Kidney (tissue), 14 donors: ENCODE measurements around the gene EXOC2. TPM values are rescaled to one million over a fixed set of nuclear protein-coding genes. Genes with fewer than 3 reads are reported as not detected.

ENCODE experiments used
- DNase-seq, 5 donors: peaks; one replicate each; pipeline ENCODE4 v3.0.0-alpha.2; 2013 to 2020
- FAIRE-seq: peaks from 2 replicates; lab custom pipeline; 2012; peaks lifted over from hg19 to GRCh38; lab: Jason Lieb, UNC
- H3K27ac ChIP-seq, 2 donors: one replicate each; pipeline ENCODE4 v1.7.0; 2013; ENCODE audit warnings: low read depth in 2 of 2, low read length in 2 of 2, inconsistent platforms in 1 of 2
- H3K27me3 ChIP-seq: one replicate; pipeline ENCODE4 v1.7.1; 2013; ENCODE audit warnings: low read length, inconsistent platforms; ENCODE audit not compliant: control insufficient read depth, insufficient read depth
- H3K36me3 ChIP-seq, 3 donors: one replicate each; pipeline versions ENCODE4 v1.7.0 to v1.7.1; 2013; ENCODE audit warnings: low read length in 3 of 3, control low read depth in 1 of 3, inconsistent platforms in 1 of 3; ENCODE audit not compliant: insufficient read depth in 3 of 3, control insufficient read depth in 2 of 3
- H3K4me1 ChIP-seq, 3 donors: one replicate each; pipeline versions ENCODE4 v1.7.0 to v1.7.1; 2013; ENCODE audit warnings: low read length in 3 of 3, inconsistent platforms in 1 of 3, low read depth in 1 of 3; ENCODE audit not compliant: control insufficient read depth in 2 of 3, insufficient read depth in 2 of 3
- H3K4me3 ChIP-seq, 3 donors: one replicate each; pipeline versions ENCODE4 v1.7.0 to v1.8.1; 2013; ENCODE audit warnings: low read length in 3 of 3, control low read depth in 1 of 3, inconsistent platforms in 1 of 3
- H3K9ac ChIP-seq, 3 donors: one replicate each; pipeline versions ENCODE4 v1.7.0 to v1.7.1; 2013; ENCODE audit warnings: low read length in 3 of 3, control low read depth in 1 of 3, inconsistent platforms in 1 of 3
- H3K9me3 ChIP-seq, 3 donors: one replicate each; pipeline versions ENCODE4 v1.7.0 to v1.7.1; 2013; ENCODE audit warnings: low read length in 3 of 3, control low read depth in 1 of 3, inconsistent platforms in 1 of 3; ENCODE audit not compliant: control insufficient read depth in 2 of 3, insufficient read depth in 1 of 3
- CTCF ChIP-seq: IDR thresholded peaks from 3 replicates; pipeline ENCODE4 v1.5.1; 2012; ENCODE audit warnings: mild to moderate bottlenecking, moderate library complexity, borderline replicate concordance; ENCODE audit not compliant: insufficient read depth; ENCODE audit errors: extremely low read depth
- intact Hi-C: fragments of 100-400 bp; cut with DNase I; formaldehyde crosslinking; loops from one replicate; pipeline ENCODE4 v1.11.1; 2022
- polyA plus RNA-seq: library from polyadenylated mRNA; stranded (reverse); fragments of 350-450 nt; fragmentation: Illumina TruSeq; extraction: RNeasy Lipid Tissue Mini Kit (QIAGEN cat#74804); gene quantifications from one replicate; pipeline ENCODE4 v1.2.3, GENCODE V29; 2014; ENCODE audit warnings: low read depth, low replicate concordance; ENCODE audit not compliant: insufficient read depth
- total RNA-seq: library from RNA; stranded (reverse); fragmentation: NEBNext Ultra II Directional; extraction: Animal tissue kit (Norgen Biotek cat#: 25700); gene quantifications from one replicate; pipeline ENCODE4 v1.2.1, GENCODE V29; 2021
- donor health status: control.
- donor health status: control.
- donor health status: control.
- donor health status: control.
- donor health status: control.
- donor health status: DM: yes; HTN: yes; CAD: no.
- donor health status: Normal renal cell carcinoma (clear cell type).

The EXOC2 gene
- total and polyA plus RNA-seq, 2 donors from 2014 or later: 8.6 to 21.7 TPM

- H3K36me3 ChIP-seq: no peaks in the 10 kb centered on the region
- H3K4me1 ChIP-seq: no peaks in the 10 kb centered on the region
- FAIRE-seq: no peak
- no peak overlapping the region for H3K9ac ChIP-seq
- no peaks in the 10 kb centered on the region for H3K27me3 ChIP-seq
- intact Hi-C loops: no loop called here
- no peaks in the 10 kb centered on the region for H3K9me3 ChIP-seq
- no peak overlapping the region for H3K4me3 ChIP-seq
- DNase-seq: peak in 3 of 5 donors; percentile 23 to 42 (median 40)
- no peak overlapping the region for H3K27ac ChIP-seq
- no peak for TF ChIP-seq CTCF
Observed at GRCh38 chr6:443621-444159, 249.2 kb downstream of the EXOC2 start.

GRCh38 chr6:441126-441920 lies 251.6 kb downstream of the EXOC2 start:
- Histone ChIP-seq H3K4me3 (no peak overlapping the region), H3K9ac (no peak overlapping the region), H3K27me3 (no peaks in the 10 kb centered on the region), H3K36me3 (no peaks in the 10 kb centered on the region), H3K9me3 (no peaks in the 10 kb centered on the region), H3K27ac (no peak overlapping the region), H3K4me1 (no peaks in the 10 kb centered on the region)
- no peak for FAIRE-seq
- TF ChIP-seq CTCF: no peak
- no peak for DNase-seq
- intact Hi-C loops: no loop called here

GRCh38 chr6:439641-440167 lies 253.2 kb downstream of the EXOC2 start:
- Histone ChIP-seq H3K9ac (no peak overlapping the region), H3K27me3 (no peaks in the 10 kb centered on the region), H3K9me3 (no peaks in the 10 kb centered on the region), H3K36me3 (no peaks in the 10 kb centered on the region), H3K27ac (no peak overlapping the region), H3K4me1 (no peaks in the 10 kb centered on the region), H3K4me3 (no peak overlapping the region)
- DNase-seq: no peak
- intact Hi-C loops: no loop called here
- no peak for TF ChIP-seq CTCF
- FAIRE-seq: no peak
